ENCODE data around the gene DTX1. TPM values are rescaled to one million over a fixed set of nuclear protein-coding genes. Genes with fewer than 3 reads are reported as not detected.

DTX1 gene
- total RNA-seq, 1 donor from 2014 or later, result 4.6 TPM

GRCh38 chr12:113027726-113028125 lies 28.8 kb upstream of the DTX1 start:
- H3K27me3 Mint-ChIP-seq (ENCODE audit: low read depth, unreplicated experiment), result peaks cover 31% of the 10 kb centered on the region

GRCh38 chr12:113030875-113031525 lies 25.5 kb upstream of the DTX1 start:
- H3K27ac Mint-ChIP-seq (ENCODE audit: unreplicated experiment), result no peak overlapping the region
- Histone ChIP-seq H3K79me2 (ENCODE audit: insufficient read depth, low read length) (no peaks in the 10 kb centered on the region), H3K4me1 (ENCODE audit: insufficient read depth, low read length) (no peaks in the 10 kb centered on the region), H3K9ac (ENCODE audit: low read length) (no peak overlapping the region), H3K27ac (ENCODE audit: low read depth, low read length) (no peak overlapping the region), H3K4me3 (ENCODE audit: insufficient read depth, low read depth, low read length) (no peak overlapping the region), H3K9me3 (ENCODE audit: insufficient read depth, low read depth, low read length) (peaks cover 2% of the 10 kb centered on the region), H3K4me2 (ENCODE audit: low read length) (peak overlapping the region; percentile 23), H3K36me3 (ENCODE audit: insufficient read depth, low read length) (no peaks in the 10 kb centered on the region), H3K27me3 (ENCODE audit: insufficient read depth, low read length) (peaks cover 3% of the 10 kb centered on the region), H2AFZ (ENCODE audit: low read depth, low read length) (peak overlapping the region; percentile 13), H4K20me1 (ENCODE audit: insufficient read depth, low read length) (no peaks in the 10 kb centered on the region)
- no peak for FAIRE-seq
- peaks cover 4% of the 10 kb centered on the region for H3K9me3 Mint-ChIP-seq (ENCODE audit: unreplicated experiment)
- peak; percentile 39 for DNase-seq (ENCODE audit: low read depth)
- TF ChIP-seq EZH2 (IDR thresholded peaks at IDR 0.05; ENCODE audit: insufficient read depth, low read length) (no peak), CTCF (IDR thresholded peaks at IDR 0.05; ENCODE audit: insufficient read depth, low read depth, low read length) (peak; percentile 77)
- H3K4me3 Mint-ChIP-seq (ENCODE audit: unreplicated experiment), result no peak overlapping the region
- H3K27me3 Mint-ChIP-seq (ENCODE audit: low read depth, unreplicated experiment), result peaks cover 29% of the 10 kb centered on the region
- no peaks in the 10 kb centered on the region for H3K4me1 Mint-ChIP-seq (ENCODE audit: low read depth, unreplicated experiment)
- H3K36me3 Mint-ChIP-seq (ENCODE audit: low read depth, unreplicated experiment), result no peaks in the 10 kb centered on the region

More at GRCh38 chr12:113027726-113028125, 28.8 kb upstream of the DTX1 start:
- Histone ChIP-seq H3K79me2 (ENCODE audit: insufficient read depth, low read length) (no peaks in the 10 kb centered on the region), H3K9me3 (ENCODE audit: insufficient read depth, low read depth, low read length) (no peaks in the 10 kb centered on the region), H3K36me3 (ENCODE audit: insufficient read depth, low read length) (no peaks in the 10 kb centered on the region), H3K4me2 (ENCODE audit: low read length) (no peak overlapping the region), H3K9ac (ENCODE audit: low read length) (no peak overlapping the region), H2AFZ (ENCODE audit: low read depth, low read length) (no peak overlapping the region), H3K27ac (ENCODE audit: low read depth, low read length) (no peak overlapping the region), H3K4me3 (ENCODE audit: insufficient read depth, low read depth, low read length) (no peak overlapping the region), H4K20me1 (ENCODE audit: insufficient read depth, low read length) (no peaks in the 10 kb centered on the region), H3K4me1 (ENCODE audit: insufficient read depth, low read length) (no peaks in the 10 kb centered on the region), H3K27me3 (ENCODE audit: insufficient read depth, low read length) (peaks cover 3% of the 10 kb centered on the region)
- TF ChIP-seq EZH2 (IDR thresholded peaks at IDR 0.05; ENCODE audit: insufficient read depth, low read length) (no peak), CTCF (IDR thresholded peaks at IDR 0.05; ENCODE audit: insufficient read depth, low read depth, low read length) (no peak)
- Mint-ChIP-seq H3K4me1 (ENCODE audit: low read depth, unreplicated experiment) (no peaks in the 10 kb centered on the region), H3K9me3 (ENCODE audit: unreplicated experiment) (peaks cover 9% of the 10 kb centered on the region), H3K27ac (ENCODE audit: unreplicated experiment) (no peak overlapping the region), H3K36me3 (ENCODE audit: low read depth, unreplicated experiment) (no peaks in the 10 kb centered on the region), H3K4me3 (ENCODE audit: unreplicated experiment) (no peak overlapping the region)
- no peak for FAIRE-seq
- no peak for DNase-seq (ENCODE audit: low read depth)

GRCh38 chr12:113039911-113040445 lies 16.6 kb upstream of the DTX1 start:
- Histone ChIP-seq H3K79me2 (ENCODE audit: insufficient read depth, low read length) (no peaks in the 10 kb centered on the region), H3K4me2 (ENCODE audit: low read length) (peak overlapping the region; percentile 42), H3K27ac (ENCODE audit: low read depth, low read length) (no peak overlapping the region), H2AFZ (ENCODE audit: low read depth, low read length) (no peak overlapping the region), H3K4me3 (ENCODE audit: insufficient read depth, low read depth, low read length) (no peak overlapping the region), H3K27me3 (ENCODE audit: insufficient read depth, low read length) (peaks cover 7% of the 10 kb centered on the region), H3K9me3 (ENCODE audit: insufficient read depth, low read depth, low read length) (no peaks in the 10 kb centered on the region), H3K9ac (ENCODE audit: low read length) (no peak overlapping the region), H4K20me1 (ENCODE audit: insufficient read depth, low read length) (no peaks in the 10 kb centered on the region), H3K4me1 (ENCODE audit: insufficient read depth, low read length) (peaks cover 10% of the 10 kb centered on the region), H3K36me3 (ENCODE audit: insufficient read depth, low read length) (no peaks in the 10 kb centered on the region)
- Mint-ChIP-seq H3K27ac (ENCODE audit: unreplicated experiment) (no peak overlapping the region), H3K4me1 (ENCODE audit: low read depth, unreplicated experiment) (peaks cover 9% of the 10 kb centered on the region), H3K4me3 (ENCODE audit: unreplicated experiment) (no peak overlapping the region), H3K36me3 (ENCODE audit: low read depth, unreplicated experiment) (no peaks in the 10 kb centered on the region), H3K27me3 (ENCODE audit: low read depth, unreplicated experiment) (peaks cover 35% of the 10 kb centered on the region), H3K9me3 (ENCODE audit: unreplicated experiment) (peaks cover 5% of the 10 kb centered on the region)
- FAIRE-seq (no peak), DNase-seq (ENCODE audit: low read depth) (no peak)
- TF ChIP-seq EZH2 (IDR thresholded peaks at IDR 0.05; ENCODE audit: insufficient read depth, low read length), result no peak
- no peak for TF ChIP-seq CTCF (IDR thresholded peaks at IDR 0.05; ENCODE audit: insufficient read depth, low read depth, low read length)
